HG03457 (cell line): ENCODE data around the gene GPR158.

Experiments used
- ATAC-seq: cut with Tn5 transposase; IDR thresholded peaks from one replicate; pipeline ENCODE4 v1.9.1; 2021; ENCODE audit warnings: moderate number of reproducible peaks; ENCODE audit not compliant: unreplicated experiment

The GPR158 gene

DNA sequence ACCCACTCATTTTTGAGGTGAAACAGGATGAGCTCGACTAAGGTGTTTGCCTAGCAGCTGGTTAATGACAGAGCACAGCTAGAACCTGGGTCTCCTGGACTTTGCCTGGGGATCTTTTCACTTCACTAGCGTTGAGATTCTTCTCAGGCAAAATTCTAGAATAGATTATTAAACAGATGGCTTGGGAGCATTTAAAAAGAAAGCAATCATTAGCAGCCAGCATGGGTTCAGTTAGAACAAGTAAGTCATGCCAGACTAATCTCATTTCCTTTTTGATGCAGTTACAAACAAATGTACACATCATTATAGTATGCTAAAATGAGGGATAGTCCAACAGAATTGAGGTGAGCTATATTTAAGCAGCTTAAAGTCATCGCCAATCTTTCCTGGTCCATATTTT is 467.9 kb downstream of the GPR158 start:
- no peak for ATAC-seq

DNA sequence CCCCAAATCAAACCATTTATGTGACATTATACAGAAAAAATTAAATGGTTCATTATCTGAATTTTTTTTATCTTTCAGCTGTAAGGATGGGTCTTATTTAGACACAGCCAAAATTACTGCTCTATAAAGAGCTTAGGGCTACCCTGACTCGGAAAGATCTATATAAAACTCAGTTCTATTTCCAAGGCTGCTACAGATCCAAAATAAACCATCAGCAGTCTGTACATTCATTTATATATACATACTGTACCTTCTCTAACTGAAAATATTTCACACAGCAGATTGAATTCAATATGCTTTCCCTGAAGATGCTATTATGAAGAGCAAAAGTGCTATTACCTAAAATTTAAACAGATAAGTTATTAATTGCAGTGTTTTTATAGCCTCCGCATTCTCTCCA is 471.6 kb downstream of the GPR158 start:
- ATAC-seq = no peak

DNA sequence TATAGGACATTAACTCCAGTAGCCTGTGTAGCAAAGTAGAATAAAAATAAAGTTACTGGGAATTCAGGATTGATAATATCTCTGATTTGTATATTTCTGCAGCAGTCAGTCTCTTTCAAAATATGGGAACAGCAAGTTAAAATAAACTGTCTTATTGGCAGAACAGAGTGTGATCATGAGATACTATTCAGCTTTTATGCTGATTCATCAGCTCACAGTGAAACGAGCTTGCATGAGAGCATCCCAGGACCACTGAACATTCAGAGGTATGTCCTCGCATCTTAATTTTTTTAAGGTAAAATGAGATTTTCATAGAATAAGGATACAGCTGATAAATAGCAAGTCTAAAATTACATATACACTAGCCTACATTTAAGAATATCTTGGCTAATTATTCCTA is 476.7 kb downstream of the GPR158 start:
- ATAC-seq = no peak
